Measurements from ENCODE around the gene HTRA2.

DNA sequence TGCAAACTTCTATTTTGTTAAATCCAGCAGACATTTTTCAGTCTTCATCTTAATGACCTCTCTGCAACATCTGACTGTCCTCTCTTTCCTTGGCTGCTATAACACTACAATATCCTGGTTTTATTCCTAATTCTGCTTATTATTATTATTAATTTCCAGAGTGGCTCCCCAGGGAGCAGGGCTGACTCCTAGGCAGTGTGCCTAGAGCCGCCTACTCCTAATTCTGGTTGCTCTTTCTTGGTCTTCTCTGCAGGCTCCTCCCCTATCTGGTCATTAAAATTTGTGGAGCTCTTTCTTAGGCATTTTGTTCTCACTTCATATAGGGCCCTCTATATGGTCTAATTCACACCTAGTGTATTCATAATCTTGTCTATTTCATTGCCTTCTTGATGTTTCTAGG is 13.2 kb downstream of the HTRA2 start:
- TF ChIP-seq, protein P1, sequence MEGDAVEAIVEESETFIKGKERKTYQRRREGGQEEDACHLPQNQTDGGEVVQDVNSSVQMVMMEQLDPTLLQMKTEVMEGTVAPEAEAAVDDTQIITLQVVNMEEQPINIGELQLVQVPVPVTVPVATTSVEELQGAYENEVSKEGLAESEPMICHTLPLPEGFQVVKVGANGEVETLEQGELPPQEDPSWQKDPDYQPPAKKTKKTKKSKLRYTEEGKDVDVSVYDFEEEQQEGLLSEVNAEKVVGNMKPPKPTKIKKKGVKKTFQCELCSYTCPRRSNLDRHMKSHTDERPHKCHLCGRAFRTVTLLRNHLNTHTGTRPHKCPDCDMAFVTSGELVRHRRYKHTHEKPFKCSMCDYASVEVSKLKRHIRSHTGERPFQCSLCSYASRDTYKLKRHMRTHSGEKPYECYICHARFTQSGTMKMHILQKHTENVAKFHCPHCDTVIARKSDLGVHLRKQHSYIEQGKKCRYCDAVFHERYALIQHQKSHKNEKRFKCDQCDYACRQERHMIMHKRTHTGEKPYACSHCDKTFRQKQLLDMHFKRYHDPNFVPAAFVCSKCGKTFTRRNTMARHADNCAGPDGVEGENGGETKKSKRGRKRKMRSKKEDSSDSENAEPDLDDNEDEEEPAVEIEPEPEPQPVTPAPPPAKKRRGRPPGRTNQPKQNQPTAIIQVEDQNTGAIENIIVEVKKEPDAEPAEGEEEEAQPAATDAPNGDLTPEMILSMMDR (IDR thresholded peaks at IDR 0.05 in 4 of 5, conservative IDR thresholded peaks at IDR 0.05 in 1 of 5): no peak
- no peak for TF ChIP-seq POLR2A (IDR thresholded peaks at IDR 0.05)
